Measurements from ENCODE around the gene RNU6-8.

DNA sequence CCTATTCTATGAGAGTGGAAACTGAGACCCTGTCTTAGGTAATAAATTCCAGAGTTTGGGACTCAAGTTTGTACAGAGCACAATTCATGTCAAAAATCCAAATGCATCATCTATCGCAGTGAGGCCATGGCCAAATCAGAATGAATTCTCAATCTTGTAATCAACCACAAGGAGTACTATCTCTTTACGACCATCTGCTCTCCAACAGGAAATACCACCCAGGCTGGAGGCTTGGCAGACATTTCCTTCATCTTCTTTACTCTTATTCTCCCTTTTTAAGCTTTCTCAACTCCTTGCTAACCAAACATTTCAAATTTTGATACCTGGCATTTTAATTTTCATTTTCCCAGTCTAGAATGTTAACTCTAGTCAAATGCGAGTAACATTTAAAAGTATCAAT, 33.9 kb downstream of the RNU6-8 start:
- TF ChIP-seq, protein P1, sequence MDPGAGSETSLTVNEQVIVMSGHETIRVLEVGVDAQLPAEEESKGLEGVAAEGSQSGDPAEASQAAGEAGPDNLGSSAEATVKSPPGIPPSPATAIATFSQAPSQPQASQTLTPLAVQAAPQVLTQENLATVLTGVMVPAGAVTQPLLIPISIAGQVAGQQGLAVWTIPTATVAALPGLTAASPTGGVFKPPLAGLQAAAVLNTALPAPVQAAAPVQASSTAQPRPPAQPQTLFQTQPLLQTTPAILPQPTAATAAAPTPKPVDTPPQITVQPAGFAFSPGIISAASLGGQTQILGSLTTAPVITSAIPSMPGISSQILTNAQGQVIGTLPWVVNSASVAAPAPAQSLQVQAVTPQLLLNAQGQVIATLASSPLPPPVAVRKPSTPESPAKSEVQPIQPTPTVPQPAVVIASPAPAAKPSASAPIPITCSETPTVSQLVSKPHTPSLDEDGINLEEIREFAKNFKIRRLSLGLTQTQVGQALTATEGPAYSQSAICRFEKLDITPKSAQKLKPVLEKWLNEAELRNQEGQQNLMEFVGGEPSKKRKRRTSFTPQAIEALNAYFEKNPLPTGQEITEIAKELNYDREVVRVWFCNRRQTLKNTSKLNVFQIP (CRISPR knock-in tag; IDR thresholded peaks at IDR 0.05; ENCODE audit: borderline replicate concordance, low read depth): no peak
- no peak for TF ChIP-seq OSR1 (CRISPR knock-in tag; IDR thresholded peaks at IDR 0.05)
- TF ChIP-seq TCF4 (CRISPR knock-in tag; IDR thresholded peaks at IDR 0.05; ENCODE audit: borderline replicate concordance): no peak
- TF ChIP-seq PATZ1 (CRISPR knock-in tag; IDR thresholded peaks at IDR 0.05; ENCODE audit: borderline replicate concordance): no peak
- TF ChIP-seq ZNF565 (CRISPR knock-in tag; conservative IDR thresholded peaks at IDR 0.05; ENCODE audit: low read depth): no peak
- TF ChIP-seq ARNTL (CRISPR knock-in tag; IDR thresholded peaks at IDR 0.05; ENCODE audit: borderline replicate concordance, low read depth): no peak
- TF ChIP-seq GLIS3 (CRISPR knock-in tag; IDR thresholded peaks at IDR 0.05): no peak
- TF ChIP-seq ZC3H10 (CRISPR knock-in tag; IDR thresholded peaks at IDR 0.05): no peak
- TF ChIP-seq PPARA (CRISPR knock-in tag; IDR thresholded peaks at IDR 0.05; ENCODE audit: borderline replicate concordance): no peak
- no peak for TF ChIP-seq ESRRG (CRISPR knock-in tag; IDR thresholded peaks at IDR 0.05)
- no peak for TF ChIP-seq ZNF70 (CRISPR knock-in tag; IDR thresholded peaks at IDR 0.05)
- TF ChIP-seq ZFP30 (CRISPR knock-in tag; IDR thresholded peaks at IDR 0.05): no peak
- TF ChIP-seq ZFP3 (CRISPR knock-in tag; IDR thresholded peaks at IDR 0.05): no peak

Data from SK-N-SH treated with all-trans-retinoic acid at 6 μM for 48 hours (cell line).